Ovary (tissue), 3 donors: ENCODE data around the gene TBC1D7.

Source experiments
- EP300 ChIP-seq: sonication (generic); formaldehyde crosslinking; IDR thresholded peaks from one replicate; pipeline ENCODE4 v1.6.1; 2017; ENCODE audit warnings: antibody characterized with exemption
- POLR2A ChIP-seq: fragments of 450-650 bp; IDR thresholded peaks from one replicate; pipeline ENCODE4 v1.6.1; 2017; ENCODE audit warnings: antibody characterized with exemption, mild to moderate bottlenecking, moderate library complexity
- TF ChIP-seq, protein P1 (sequence below), 3 donors: fragments of 450-650 bp in 2 of 3; fragments of 200-600 bp in 1 of 3; IDR thresholded peaks; one replicate each; pipeline versions ENCODE4 v1.5.1 to v1.8.0; 2016 to 2022; ENCODE audit warnings: antibody characterized with exemption in 3 of 3, mild to moderate bottlenecking in 1 of 3
- donor health status: DM: no; HTN: no; CAD: no.

DNA sequence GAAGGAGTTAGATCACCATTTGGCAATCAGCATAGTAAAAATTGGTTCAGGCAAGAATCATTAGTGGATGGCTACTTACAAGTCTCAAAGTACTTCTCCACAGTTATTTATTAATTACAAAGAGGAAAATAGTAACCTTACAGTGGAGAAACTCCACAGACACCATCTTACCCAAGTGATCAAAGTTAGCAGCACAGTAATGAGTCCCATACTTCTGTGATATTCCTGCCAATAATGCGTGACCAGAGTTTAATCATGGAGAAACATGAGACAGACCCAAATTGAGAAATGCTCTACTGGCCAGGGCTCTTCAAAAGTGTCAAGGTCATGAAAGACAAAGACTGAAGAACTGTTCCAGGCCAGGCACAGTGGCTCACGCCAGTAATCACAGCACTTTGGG is 9.5 kb downstream of the TBC1D7 start:
- TF ChIP-seq, protein P1, sequence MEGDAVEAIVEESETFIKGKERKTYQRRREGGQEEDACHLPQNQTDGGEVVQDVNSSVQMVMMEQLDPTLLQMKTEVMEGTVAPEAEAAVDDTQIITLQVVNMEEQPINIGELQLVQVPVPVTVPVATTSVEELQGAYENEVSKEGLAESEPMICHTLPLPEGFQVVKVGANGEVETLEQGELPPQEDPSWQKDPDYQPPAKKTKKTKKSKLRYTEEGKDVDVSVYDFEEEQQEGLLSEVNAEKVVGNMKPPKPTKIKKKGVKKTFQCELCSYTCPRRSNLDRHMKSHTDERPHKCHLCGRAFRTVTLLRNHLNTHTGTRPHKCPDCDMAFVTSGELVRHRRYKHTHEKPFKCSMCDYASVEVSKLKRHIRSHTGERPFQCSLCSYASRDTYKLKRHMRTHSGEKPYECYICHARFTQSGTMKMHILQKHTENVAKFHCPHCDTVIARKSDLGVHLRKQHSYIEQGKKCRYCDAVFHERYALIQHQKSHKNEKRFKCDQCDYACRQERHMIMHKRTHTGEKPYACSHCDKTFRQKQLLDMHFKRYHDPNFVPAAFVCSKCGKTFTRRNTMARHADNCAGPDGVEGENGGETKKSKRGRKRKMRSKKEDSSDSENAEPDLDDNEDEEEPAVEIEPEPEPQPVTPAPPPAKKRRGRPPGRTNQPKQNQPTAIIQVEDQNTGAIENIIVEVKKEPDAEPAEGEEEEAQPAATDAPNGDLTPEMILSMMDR (IDR thresholded peaks at IDR 0.05) = no peak
- TF ChIP-seq EP300 (no peak), POLR2A (no peak)
